HG03025 (cell line): ENCODE results near the gene PKD1.

Source experiments
- ATAC-seq: cut with Tn5 transposase; IDR thresholded peaks from one replicate; pipeline ENCODE4 v1.9.1; 2021; ENCODE audit warnings: mild to moderate bottlenecking, moderate library complexity; ENCODE audit not compliant: unreplicated experiment, low FRiP score

PKD1 gene

GRCh38 chr16:2170587-2171435, 35.1 kb upstream of the PKD1 start:
- ATAC-seq: no peak

GRCh38 chr16:2170080-2170479, 34.4 kb upstream of the PKD1 start:
- no peak for ATAC-seq

DNA sequence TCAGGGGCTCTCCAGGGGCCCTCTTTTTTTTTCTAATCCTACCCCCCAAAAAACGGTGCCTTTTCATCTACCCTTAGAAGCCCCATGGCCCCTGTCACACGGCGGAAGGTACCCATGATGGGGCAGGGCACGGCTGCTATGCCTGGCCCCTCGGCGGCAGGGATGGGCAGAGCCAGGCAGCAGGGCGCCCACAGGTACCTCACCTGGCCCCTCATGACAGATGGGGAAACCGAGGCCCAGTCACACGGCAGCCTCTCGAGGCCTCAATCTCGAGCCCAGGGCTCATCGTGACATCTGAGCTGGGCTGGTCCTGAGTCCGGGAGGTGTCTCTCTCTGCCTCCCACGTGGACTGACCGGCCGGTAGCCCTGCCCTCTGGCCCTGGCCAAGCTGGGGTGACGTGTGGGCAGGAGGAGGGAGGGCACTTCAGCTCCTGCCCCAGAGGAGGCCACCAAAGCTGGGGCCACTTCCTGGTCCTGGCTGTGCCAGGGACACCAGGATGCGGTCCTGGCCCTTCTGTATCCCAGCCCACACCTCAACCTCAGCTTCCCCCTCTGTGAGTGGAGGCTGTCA, 31.5 kb upstream of the PKD1 start:
- no peak for ATAC-seq

DNA sequence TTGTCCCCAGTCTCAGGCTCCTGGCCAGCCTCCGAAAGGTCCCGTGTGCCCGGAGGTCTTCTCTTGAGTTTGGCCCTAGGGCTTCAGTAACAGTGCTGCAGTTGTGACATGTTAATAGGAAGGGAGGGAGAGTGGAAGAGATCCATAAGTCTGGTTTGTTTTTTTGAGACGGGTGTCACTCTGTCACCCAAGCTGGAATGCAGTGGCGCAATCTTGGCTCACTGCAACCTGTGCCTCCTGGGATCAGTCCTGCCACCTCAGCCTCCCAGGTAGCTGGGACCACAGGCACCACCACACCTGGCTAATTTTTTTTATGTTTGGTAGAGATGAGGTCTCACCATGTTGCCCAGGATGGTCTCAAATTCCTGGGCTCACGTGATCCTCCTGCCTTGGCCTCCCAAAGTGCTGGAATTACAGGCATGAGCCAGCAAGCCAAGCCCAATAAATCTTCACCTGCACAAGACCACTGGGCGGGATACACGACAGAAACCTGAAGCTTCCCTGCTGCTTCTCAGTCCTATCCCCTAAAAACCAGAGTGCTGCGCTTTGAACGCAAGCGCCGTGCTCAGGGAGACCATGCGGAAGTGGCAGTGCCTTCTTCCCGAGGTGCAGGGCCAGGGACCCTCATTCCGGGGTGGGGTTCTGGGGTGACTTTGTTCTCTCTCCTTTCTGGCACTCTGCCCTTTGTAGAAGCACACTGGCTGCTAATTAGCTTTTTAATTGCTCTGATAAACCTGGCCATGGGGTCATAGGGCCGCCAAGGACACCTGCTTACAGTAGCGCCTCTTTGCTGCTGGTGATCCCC, 30.8 kb upstream of the PKD1 start:
- no peak for ATAC-seq

DNA sequence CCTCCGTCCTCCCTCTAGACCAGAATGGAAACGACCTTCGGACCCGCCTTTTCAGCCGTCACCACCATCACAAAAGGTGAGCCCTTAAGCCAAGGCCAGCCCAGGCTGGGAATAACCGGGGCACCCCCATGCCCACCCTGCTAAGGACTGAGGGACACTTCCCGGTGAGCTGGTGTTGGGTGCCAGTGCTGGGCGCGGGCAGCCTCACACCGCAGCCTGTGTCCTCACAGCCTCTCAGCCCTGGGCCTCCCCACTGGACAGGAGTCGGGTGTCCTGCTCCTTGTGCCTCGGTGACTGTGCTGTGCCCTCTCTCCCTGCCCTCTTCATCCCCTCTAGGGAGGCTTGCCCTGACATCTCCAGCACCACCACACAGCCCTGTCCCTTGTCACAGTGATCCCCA, 30.2 kb upstream of the PKD1 start:
- ATAC-seq: no peak

DNA sequence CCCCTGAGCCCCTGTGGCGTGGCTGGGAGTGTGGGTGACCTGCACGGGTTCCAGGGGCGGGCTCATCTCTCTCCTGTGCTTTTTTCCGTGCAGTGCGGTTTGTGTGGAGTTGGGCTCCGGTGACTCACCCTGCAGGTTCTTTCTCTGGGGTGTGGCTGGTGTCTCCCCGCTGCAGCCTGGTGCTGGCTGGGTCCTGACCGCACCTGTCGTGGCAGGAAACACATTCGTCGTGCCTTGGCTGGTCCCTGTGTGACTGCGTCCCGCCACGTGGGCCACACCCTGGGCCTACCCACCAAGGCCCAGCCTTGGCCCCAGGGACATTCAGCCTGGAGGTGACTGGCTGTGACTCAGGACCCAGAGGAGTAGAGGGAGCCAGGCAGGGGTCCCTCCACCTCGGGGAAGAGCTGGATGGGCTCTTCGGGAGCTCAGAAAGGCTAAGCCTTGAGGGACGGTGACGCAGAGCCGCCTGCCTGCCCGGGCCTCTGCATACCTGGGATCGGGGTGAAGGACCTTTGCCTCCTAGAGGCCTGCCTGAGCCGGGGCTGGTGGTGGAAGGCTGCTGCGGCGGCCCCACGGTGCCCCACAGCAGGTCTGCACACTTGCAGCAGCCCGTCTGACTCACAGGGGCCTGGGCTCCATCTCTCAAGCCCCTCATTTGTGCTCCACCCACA, 27.6 kb upstream of the PKD1 start:
- ATAC-seq: no peak

GRCh38 chr16:2162676-2163118, 27.0 kb upstream of the PKD1 start:
- ATAC-seq: no peak

GRCh38 chr16:2161911-2162310, 26.2 kb upstream of the PKD1 start:
- no peak for ATAC-seq

DNA sequence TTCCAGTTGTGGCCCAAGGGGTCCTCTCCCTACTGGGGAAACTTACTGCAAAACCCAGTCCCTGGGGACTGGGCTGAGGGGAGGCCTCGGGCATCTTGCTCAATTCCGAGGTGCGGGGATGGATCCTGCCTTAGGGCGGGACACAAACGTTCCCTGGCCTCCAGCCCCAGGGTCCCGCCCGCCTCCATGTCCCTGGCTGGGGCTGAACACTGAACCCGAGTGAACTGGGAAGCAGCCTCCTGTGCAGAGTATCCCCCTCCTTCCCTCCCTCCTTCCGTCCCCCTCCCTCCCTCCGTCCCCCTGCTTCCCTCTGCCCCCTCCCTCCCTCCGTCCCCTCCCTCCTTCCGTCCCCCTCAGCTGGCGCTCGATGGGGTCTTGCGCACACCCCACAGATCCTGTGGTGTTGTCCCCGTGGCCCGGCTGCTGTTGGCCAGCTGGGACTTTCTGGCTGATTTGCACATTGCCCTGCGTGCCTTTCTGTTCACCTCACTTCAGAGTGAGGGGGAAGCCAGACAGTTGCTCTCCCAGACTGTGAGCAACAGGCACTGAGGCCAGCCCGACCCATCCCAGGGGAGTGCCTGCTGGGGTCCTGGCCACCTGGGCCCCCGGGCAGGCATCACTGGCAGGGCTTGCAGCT, 25.3 kb upstream of the PKD1 start:
- no peak for ATAC-seq

GRCh38 chr16:2159175-2159838, 23.6 kb upstream of the PKD1 start:
- ATAC-seq: no peak

GRCh38 chr16:2158262-2158638, 22.6 kb upstream of the PKD1 start:
- ATAC-seq: no peak

GRCh38 chr16:2157480-2158261, 22.0 kb upstream of the PKD1 start:
- no peak for ATAC-seq

DNA sequence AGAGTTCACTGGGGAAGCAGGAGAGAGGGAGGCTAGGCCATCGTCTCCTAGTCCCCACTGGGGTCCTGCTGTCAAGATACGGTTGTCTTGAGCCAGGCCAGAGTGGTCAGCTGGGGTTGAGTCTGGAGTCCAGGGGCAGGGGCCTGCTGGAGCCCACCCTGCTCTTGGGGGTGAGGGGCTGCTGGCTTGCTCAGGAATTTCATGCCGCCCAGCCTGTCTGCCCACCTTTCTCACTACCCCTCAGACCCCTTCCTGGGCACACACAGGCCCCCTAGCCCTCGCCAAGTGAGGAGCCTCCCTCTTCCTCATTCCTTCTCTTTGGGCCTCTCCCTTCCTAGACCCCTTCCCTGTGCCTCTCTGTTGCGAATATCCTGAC, 21.1 kb upstream of the PKD1 start:
- no peak for ATAC-seq

DNA sequence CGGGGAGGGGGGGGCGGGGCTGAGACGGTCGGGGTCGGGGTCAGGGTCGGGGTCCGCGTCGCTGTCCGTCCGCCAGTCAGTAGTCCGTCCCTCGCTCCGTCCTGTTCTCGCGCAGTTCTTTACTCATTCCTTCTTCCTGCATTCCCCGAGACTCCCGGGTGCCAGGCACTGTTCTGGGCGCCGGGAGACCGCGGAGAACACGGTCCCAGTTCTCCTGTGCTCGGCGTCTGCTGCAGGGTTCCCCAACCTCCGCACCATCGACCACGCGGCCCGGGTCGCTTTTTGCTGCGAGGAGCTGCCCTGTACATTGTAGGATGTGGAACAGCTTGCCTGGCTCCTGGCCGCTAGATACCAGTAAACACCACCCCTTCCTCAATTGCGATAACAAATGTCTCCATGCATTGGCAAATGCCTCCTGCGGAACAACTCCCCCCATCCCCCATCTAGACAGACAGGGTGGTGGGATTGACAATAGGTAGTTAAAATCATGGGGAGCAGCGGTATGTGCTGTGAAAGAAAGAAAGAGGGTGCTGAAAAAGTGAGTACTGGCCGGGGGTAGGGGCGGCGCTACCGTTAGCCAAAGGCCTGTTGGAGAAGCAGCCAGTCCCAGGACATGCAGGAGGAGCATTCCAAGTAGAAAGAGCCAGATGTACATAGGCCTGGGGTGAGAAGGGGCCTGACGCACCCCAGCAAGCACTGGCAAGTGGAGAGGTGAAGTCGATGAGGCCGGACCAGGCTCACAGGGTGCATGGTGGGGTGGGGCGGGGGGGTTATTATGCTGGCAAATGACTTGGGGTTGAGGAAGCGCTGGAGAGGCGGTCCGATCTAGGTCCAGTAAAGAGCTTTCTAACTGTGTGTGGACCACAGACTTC, 20.5 kb upstream of the PKD1 start:
- ATAC-seq: no peak

DNA sequence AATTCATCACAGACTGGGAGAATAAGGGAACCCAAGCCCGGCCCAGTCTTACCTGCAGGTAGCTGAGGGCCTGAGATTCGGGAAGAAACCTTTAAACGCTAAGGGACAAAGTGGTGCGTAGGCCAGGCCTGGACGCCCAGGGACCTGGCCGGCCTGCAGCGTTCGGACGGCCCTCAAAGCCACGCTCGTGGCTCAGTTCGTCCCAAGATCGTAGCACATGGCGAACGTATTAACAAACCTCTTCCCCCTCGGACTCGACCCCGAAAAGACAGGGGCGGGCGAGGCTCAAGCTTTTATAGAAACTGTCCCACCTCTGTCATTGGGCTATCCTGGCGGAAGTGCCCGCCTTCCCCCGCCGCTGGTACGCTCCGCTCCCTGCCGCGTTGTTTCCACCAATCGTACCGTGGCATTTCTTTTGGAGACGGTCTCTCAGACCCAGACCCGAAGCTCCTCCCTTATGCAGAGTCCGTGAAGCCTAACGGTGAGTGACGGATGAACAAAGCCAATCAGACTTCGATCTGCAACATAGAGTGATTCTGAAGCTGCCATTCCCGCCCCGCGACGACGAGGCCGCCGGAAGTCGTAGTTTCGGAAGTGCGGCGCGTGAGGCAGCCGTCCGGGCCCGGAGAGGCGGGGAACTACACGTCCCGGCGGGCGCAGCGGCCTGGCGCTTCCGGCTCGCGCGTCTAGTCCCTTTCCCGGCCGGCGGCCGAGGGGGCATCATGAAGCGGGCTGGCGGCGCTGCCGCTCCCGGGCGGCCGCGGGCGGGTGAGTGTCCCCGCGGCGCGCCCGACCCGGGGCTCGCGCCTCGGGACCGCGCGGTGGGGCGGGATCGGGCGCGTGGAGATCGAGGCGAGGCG, 19.6 kb upstream of the PKD1 start, which contains the start of gene TRAF7:
TRAF7 (plus strand) TSS at position 692 of the 860 bp plus-strand sequence. CDS start 8,139 bp downstream, outside the sequence.
- peak; percentile 78 for ATAC-seq

GRCh38 chr16:2154533-2155090, 18.9 kb upstream of the PKD1 start:
- no peak for ATAC-seq
